GM19099 (cell line): Measurements from ENCODE around the gene ASIC4.

Experiments used
- POLR2A ChIP-seq: IDR thresholded peaks from 3 replicates; pipeline ENCODE4 v1.6.1; 2011; ENCODE audit warnings: low read depth; ENCODE audit not compliant: insufficient read length; ENCODE audit errors: extremely low read depth

The ASIC4 gene

DNA sequence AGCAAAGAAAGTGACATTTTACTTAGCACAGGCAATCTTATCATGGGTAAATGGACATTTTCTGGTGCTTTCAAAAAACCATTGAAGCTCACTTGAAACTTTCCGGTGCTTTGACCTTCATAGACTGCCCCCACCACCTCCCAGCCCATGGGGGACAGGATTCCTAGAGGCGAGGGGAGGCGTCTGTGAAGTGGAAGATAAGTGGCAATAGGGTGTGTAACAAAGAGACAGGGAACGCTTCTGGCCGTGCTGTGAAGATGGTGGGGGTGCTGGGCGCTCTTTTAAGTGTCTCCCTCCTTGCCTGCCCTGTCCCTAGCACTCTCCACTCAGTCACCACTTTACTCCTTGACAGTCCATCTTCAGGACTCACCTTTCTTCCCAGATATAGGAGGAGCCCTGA, 39.0 kb upstream of the ASIC4 start:
- TF ChIP-seq POLR2A, result no peak

GRCh38 chr2:219475697-219476651, 38.3 kb upstream of the ASIC4 start:
- TF ChIP-seq POLR2A, result no peak

GRCh38 chr2:219476652-219477151, 37.6 kb upstream of the ASIC4 start:
- no peak for TF ChIP-seq POLR2A

DNA sequence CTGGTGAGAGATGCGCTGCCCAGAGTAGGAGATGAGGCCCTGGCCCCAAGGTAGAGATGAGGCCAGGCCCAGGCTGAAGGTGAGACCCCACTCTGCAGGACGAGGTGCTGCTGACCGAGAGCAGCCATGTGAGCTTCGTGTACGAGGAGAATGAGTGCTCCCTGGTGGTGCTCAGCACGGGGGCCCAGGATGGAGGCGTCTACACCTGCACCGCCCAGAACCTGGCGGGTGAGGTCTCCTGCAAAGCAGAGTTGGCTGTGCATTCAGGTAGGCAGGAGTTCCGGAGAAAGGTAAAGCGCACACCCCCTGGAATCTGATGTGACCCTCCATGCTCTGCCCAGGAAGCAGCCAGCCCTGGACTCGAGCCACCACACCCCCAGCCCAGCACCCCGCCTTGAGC, 37.1 kb upstream of the ASIC4 start:
- TF ChIP-seq POLR2A, result no peak

DNA sequence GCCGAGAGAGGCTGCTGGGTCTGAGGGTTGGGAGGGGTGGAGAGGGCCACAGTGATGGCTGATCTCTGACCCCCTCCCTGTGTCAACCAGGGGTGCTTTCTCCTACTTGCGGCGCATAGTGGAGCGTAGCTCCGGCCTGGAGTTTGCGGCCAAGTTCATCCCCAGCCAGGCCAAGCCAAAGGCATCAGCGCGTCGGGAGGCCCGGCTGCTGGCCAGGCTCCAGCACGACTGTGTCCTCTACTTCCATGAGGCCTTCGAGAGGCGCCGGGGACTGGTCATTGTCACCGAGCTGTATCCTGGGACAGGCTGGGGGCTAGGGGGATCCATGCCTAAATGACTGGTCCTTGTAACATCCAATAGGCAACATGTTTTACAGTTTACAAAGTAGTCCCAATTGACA, 36.5 kb upstream of the ASIC4 start:
- no peak for TF ChIP-seq POLR2A

GRCh38 chr2:219478916-219479315, 35.4 kb upstream of the ASIC4 start:
- no peak for TF ChIP-seq POLR2A

- TF ChIP-seq POLR2A, result no peak
Measured at GRCh38 chr2:219480004-219480403, 34.3 kb upstream of the ASIC4 start.

DNA sequence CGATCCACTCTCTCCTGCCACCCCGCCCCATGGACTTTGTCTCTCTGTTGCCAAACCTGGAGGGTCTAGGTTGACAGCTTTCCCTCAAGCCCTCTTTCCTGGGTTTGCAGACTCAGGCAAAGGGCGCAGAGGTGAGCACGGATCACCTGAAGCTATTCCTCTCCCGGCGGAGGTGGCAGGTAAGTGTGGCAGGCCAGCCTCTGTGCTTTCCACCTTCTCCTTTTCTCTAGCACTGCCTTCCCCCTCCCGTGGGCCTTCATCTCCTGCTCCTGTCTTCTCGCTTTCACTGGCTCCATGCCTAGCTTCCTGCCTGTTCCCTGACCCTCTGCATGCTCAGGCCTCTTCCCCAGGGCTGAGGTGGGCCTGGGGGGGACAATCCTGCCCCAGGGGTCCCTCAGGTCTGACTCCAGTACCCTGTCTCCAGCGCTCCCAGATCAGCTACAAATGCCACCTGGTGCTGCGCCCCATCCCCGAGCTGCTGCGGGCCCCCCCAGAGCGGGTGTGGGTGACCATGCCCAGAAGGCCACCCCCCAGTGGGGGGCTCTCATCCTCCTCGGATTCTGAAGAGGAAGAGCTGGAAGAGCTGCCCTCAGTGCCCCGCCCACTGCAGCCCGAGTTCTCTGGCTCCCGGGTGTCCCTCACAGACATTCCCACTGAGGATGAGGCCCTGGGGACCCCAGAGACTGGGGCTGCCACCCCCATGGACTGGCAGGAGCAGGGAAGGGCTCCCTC, 31.4 kb upstream of the ASIC4 start:
- TF ChIP-seq POLR2A, result no peak

GRCh38 chr2:219483451-219484342, 30.6 kb upstream of the ASIC4 start:
- no peak for TF ChIP-seq POLR2A

DNA sequence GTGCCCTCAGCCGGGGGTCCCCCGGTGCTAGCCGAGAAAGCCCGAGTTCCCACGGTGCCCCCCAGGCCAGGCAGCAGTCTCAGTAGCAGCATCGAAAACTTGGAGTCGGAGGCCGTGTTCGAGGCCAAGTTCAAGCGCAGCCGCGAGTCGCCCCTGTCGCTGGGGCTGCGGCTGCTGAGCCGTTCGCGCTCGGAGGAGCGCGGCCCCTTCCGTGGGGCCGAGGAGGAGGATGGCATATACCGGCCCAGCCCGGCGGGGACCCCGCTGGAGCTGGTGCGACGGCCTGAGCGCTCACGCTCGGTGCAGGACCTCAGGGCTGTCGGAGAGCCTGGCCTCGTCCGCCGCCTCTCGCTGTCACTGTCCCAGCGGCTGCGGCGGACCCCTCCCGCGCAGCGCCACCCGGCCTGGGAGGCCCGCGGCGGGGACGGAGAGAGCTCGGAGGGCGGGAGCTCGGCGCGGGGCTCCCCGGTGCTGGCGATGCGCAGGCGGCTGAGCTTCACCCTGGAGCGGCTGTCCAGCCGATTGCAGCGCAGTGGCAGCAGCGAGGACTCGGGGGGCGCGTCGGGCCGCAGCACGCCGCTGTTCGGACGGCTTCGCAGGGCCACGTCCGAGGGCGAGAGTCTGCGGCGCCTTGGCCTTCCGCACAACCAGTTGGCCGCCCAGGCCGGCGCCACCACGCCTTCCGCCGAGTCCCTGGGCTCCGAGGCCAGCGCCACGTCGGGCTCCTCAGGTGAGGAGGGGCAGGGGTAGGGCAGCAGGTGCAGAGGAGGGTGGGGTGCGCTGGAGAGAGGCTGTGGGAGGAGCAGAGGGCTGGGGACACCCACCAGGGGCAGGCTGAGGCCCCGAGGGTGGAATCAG, 29.7 kb upstream of the ASIC4 start:
- TF ChIP-seq POLR2A, result no peak

GRCh38 chr2:219485201-219485580, 29.1 kb upstream of the ASIC4 start:
- no peak for TF ChIP-seq POLR2A

DNA sequence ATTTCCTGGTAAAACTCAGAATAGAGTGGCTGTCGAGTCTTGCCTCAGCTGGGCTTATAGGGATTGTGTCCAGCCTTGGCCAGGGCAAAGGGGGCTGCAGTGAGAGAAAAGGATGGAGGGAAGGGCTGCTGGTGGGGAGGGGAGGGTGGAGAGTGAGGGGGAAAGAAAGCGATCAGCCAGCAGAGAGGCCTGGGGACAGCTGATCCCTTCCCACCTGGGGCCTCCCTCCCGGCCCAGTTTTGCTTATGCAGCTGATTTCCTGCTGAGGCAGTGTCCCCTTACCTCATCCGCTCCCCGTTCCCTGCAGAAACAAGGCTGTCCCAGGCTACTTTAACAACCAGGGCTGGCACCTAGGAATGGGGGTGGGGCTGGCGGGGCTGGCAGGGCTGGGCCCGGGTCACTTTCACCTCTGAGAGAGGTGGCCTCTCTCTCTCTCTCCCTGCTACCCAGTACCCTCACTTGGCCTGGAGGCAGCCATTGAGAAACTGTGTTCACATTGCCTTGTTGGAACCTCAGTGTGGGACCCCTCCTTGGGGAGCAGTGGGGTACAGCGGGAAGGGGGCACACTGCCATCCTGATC, 27.8 kb upstream of the ASIC4 start:
- no peak for TF ChIP-seq POLR2A

DNA sequence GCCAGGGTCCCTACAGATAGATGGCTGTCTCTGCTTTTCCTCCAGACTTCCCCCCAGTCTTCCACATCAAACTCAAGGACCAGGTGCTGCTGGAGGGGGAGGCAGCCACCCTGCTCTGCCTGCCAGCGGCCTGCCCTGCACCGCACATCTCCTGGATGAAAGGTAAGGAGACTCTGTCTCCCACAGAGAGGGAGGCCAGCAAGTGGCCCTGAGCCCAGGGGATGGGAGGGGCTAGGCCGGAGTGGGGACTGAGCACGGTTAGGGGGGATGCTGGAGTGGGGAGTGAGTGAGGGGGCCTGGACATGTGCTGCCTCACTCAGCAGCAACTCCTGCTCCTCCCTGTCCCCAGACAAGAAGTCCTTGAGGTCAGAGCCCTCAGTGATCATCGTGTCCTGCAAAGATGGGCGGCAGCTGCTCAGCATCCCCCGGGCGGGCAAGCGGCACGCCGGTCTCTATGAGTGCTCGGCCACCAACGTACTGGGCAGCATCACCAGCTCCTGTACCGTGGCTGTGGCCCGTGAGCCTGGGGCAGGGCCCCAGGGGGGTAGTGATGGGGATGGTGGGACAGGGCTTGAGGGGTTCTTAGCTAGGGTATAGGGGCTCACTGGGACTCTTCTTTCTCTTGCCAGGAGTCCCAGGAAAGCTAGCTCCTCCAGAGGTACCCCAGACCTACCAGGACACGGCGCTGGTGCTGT, 26.0 kb upstream of the ASIC4 start:
- TF ChIP-seq POLR2A, result no peak
